Measurements from ENCODE around the gene KLHL29. TPM values are rescaled to one million over a fixed set of nuclear protein-coding genes. Genes with fewer than 3 reads are reported as not detected.

Gene KLHL29
- total RNA-seq, 1 experiment from 2014 or later, result 16.7 TPM

- no peak overlapping the region for H3K4me2 ChIP-seq (ENCODE audit: low read length)
- H3K4me3 ChIP-seq (replicated peaks in 1 of 2; ENCODE audit: low read depth in 1 of 2, low read length in 2 of 2), result no peak overlapping the region
- no TSS peak for BruUV-seq (replicated peaks)
- H3K27ac ChIP-seq (ENCODE audit: low read depth, low read length), result no peak overlapping the region
- no peaks in the 10 kb centered on the region for H3K36me3 ChIP-seq (ENCODE audit: control insufficient read depth in 1 of 2, insufficient read depth in 2 of 2, low read length in 2 of 2)
- H3K4me1 ChIP-seq (ENCODE audit: control insufficient read depth in 1 of 2, insufficient read depth in 2 of 2, low read length in 2 of 2), result no peaks in the 10 kb centered on the region
- no peak overlapping the region for H2AFZ ChIP-seq (ENCODE audit: low read depth, low read length, poor library complexity, severe bottlenecking)
- ChIA-PET RAD21 (ENCODE audit: low non-redundant PET in 1 of 2, low total read pairs in 2 of 2, uncharacterized antibody in 2 of 2, unreplicated experiment in 2 of 2) (no interaction called here), CTCF (no interaction called here), POLR2A (no interaction called here)
- H3K9me3 ChIP-seq (ENCODE audit: control insufficient read depth in 1 of 2, insufficient read depth in 1 of 2, low read depth in 1 of 2, low read length in 2 of 2), result no peaks in the 10 kb centered on the region
- no peak for TF ChIP-seq EZH2phosphoT487 (IDR thresholded peaks at IDR 0.05; ENCODE audit: borderline replicate concordance)
- TF ChIP-seq CTCF (IDR thresholded peaks at IDR 0.05 in 2 of 3, conservative IDR thresholded peaks at IDR 0.05 in 1 of 3; ENCODE audit: borderline replicate concordance in 1 of 3, insufficient read depth in 1 of 3, low read depth in 2 of 3, low read length in 2 of 3), result no peak
- TF ChIP-seq POLR2A (IDR thresholded peaks at IDR 0.05; ENCODE audit: borderline replicate concordance, extremely low read depth, insufficient read depth, insufficient read length), result no peak
- no peak for TF ChIP-seq TCF7L2 (IDR thresholded peaks at IDR 0.05; ENCODE audit: borderline replicate concordance, extremely low read depth, insufficient read depth, insufficient read length)
- no peak for TF ChIP-seq ELF1 (IDR thresholded peaks at IDR 0.05; ENCODE audit: borderline replicate concordance, low read depth)
- no peak for TF ChIP-seq ZNF274 (IDR thresholded peaks at IDR 0.05; ENCODE audit: low read depth, low read length)
- no peak for TF ChIP-seq ZFX (IDR thresholded peaks at IDR 0.05)
- no peak for TF ChIP-seq SIN3A (IDR thresholded peaks at IDR 0.05; ENCODE audit: low read depth)
- TF ChIP-seq ZBTB33 (IDR thresholded peaks at IDR 0.05; ENCODE audit: extremely low read depth, insufficient replicate concordance, low read length), result no peak
- no peak for TF ChIP-seq MAX (IDR thresholded peaks at IDR 0.05)
- TF ChIP-seq POLR2AphosphoS5 (IDR thresholded peaks at IDR 0.05; ENCODE audit: low read depth, low read length), result no peak
- no peak for TF ChIP-seq REST (IDR thresholded peaks at IDR 0.05; ENCODE audit: low read depth)
- TF ChIP-seq CBX3 (IDR thresholded peaks at IDR 0.05; ENCODE audit: low read depth), result no peak
- TF ChIP-seq SRF (IDR thresholded peaks at IDR 0.05; ENCODE audit: low read depth), result no peak
- no peak for TF ChIP-seq EZH2 (IDR thresholded peaks at IDR 0.05)
- TF ChIP-seq SP1 (IDR thresholded peaks at IDR 0.05; ENCODE audit: low read depth), result no peak
- no peaks in the 10 kb centered on the region for H4K20me1 ChIP-seq (ENCODE audit: insufficient read depth)
- DNase-seq (ENCODE audit: low read depth, low spot score) (no peak), ATAC-seq (no peak)
- H3K9me2 ChIP-seq (ENCODE audit: insufficient read depth), result no peaks in the 10 kb centered on the region
- intact Hi-C loops (cut with micrococcal nuclease), result no loop called here
- H3K79me2 ChIP-seq (ENCODE audit: insufficient read depth, low read length), result no peaks in the 10 kb centered on the region
- no peaks in the 10 kb centered on the region for H3K27me3 ChIP-seq (ENCODE audit: insufficient read depth, low read length)
- no peak overlapping the region for H3K9ac ChIP-seq (ENCODE audit: low read length)
Observed at GRCh38 chr2:23709311-23709710, 324.3 kb downstream of the KLHL29 start.
